K562 (cell line): ENCODE measurements around the gene PLPP7. TPM values are rescaled to one million over a fixed set of nuclear protein-coding genes. Genes with fewer than 3 reads are reported as not detected.

Experiments
- ATAC-seq: fragments of 200-7000 bp; cut with Tn5 transposase; 3 replicates; pipeline ENCODE4 v1.9.1; 2020; ENCODE audit warnings: moderate library complexity
- BruUV-seq: library from RNA; stranded (reverse); fragments of 400-500 nt; replicated peaks from 2 replicates; lab custom pipeline; 2021; lab: Mats Ljungman, UMichigan
- CTCF ChIA-PET: fragments of 300-600 bp; formaldehyde crosslinking; extraction: SDS; loops from one replicate; lab custom pipeline; 2021; ENCODE audit warnings: low intra/inter-chr PET ratio; lab: Yijun Ruan, JAX
- POLR2A ChIA-PET: fragments of 300-600, 350-650 bp; sonication (Branson Sonifier 250); formaldehyde crosslinking; extraction: SDS; loops from one replicate; lab custom pipeline; 2021; ENCODE audit warnings: antibody characterized with exemption, inconsistent platforms; lab: Yijun Ruan, JAX
- DNase-seq, 4 experiments: peaks; one replicate each; pipeline versions ENCODE4 v3.0.0 to v3.0.0-alpha.2; 2011 to 2018; ENCODE audit warnings: low spot score in 3 of 4, mixed read lengths in 3 of 4; ENCODE audit errors: extremely low read depth in 1 of 4
- FAIRE-seq: peaks from 2 replicates; lab custom pipeline; 2011; peaks lifted over from hg19 to GRCh38; lab: Jason Lieb, UNC
- H2AFZ ChIP-seq: 2 replicates; pipeline ENCODE4 v1.6.0; 2011; ENCODE audit warnings: low read depth, low read length, control low read depth, inconsistent platforms
- H3K27ac ChIP-seq: fragments of 200-600 bp; 3 replicates; pipeline ENCODE4 v1.8.0; 2011; ENCODE audit warnings: low read depth, mild to moderate bottlenecking, control low read depth, inconsistent platforms, low read length, moderate library complexity, mixed read lengths; ENCODE audit errors: extremely low read depth
- H3K27me3 ChIP-seq, 2 experiments: fragments of 300-600 bp in 1 of 2; 2 replicates in 1 of 2; 3 replicates in 1 of 2; pipeline versions ENCODE4 v1.6.0 to v1.8.0; 2011; ENCODE audit warnings: inconsistent platforms in 2 of 2, low read length in 2 of 2, mild to moderate bottlenecking in 1 of 2, mixed read lengths in 1 of 2, moderate library complexity in 1 of 2; ENCODE audit not compliant: control insufficient read depth in 2 of 2, insufficient read depth in 2 of 2
- H3K36me3 ChIP-seq: fragments of 300-600 bp; 3 replicates; pipeline ENCODE4 v1.8.0; 2011; ENCODE audit warnings: mild to moderate bottlenecking, low read length, inconsistent platforms; ENCODE audit not compliant: control insufficient read depth, insufficient read depth
- H3K4me1 ChIP-seq, 2 experiments: fragments of 200-600 bp in 1 of 2; replicated peaks in 1 of 2; 2 replicates in 1 of 2; 3 replicates in 1 of 2; pipeline versions ENCODE4 v1.5.1 to v1.8.0; 2011; ENCODE audit warnings: inconsistent platforms in 2 of 2, low read length in 2 of 2, mild to moderate bottlenecking in 1 of 2, mixed read lengths in 1 of 2, moderate library complexity in 1 of 2; ENCODE audit not compliant: control insufficient read depth in 2 of 2, insufficient read depth in 2 of 2
- H3K4me2 ChIP-seq: 2 replicates; pipeline ENCODE4 v1.6.1; 2011; ENCODE audit warnings: low read length, control low read depth, inconsistent platforms, mixed read lengths; ENCODE audit not compliant: insufficient read depth
- H3K4me3 ChIP-seq: fragments of 200-600 bp; sonication (generic), shearing (Covaris generic); 2 replicates; pipeline ENCODE4 v1.5.1; 2016; ENCODE audit warnings: control low read depth, inconsistent platforms
- H3K79me2 ChIP-seq: fragments of 200-600 bp; 3 replicates; pipeline ENCODE4 v1.8.0; 2011; ENCODE audit warnings: low read length, inconsistent platforms; ENCODE audit not compliant: control insufficient read depth, insufficient read depth
- H3K9ac ChIP-seq, 2 experiments: 2 replicates each; pipeline versions ENCODE4 v1.6.0 to v1.6.1; 2011; ENCODE audit warnings: low read depth in 2 of 2, low read length in 2 of 2, control low read depth in 1 of 2, inconsistent platforms in 1 of 2, mild to moderate bottlenecking in 1 of 2, mixed read lengths in 1 of 2; ENCODE audit not compliant: insufficient read depth in 1 of 2
- H3K9me1 ChIP-seq: one replicate; pipeline ENCODE4 v1.6.0; 2011; ENCODE audit warnings: inconsistent platforms, mild to moderate bottlenecking, low read length, moderate library complexity; ENCODE audit not compliant: control insufficient read depth, insufficient read depth
- H3K9me3 ChIP-seq: replicated peaks from 2 replicates; pipeline ENCODE4 v1.5.1; 2011; ENCODE audit warnings: low read depth, low read length, inconsistent platforms; ENCODE audit not compliant: control insufficient read depth, insufficient read depth
- H4K20me1 ChIP-seq: replicated peaks from 2 replicates; pipeline ENCODE4 v1.6.1; 2011; ENCODE audit warnings: low read length, inconsistent platforms, mixed read lengths; ENCODE audit not compliant: control insufficient read depth, insufficient read depth
- DACH1 ChIP-seq: fragments of 450-650 bp; IDR thresholded peaks from 2 replicates; pipeline ENCODE4 v1.6.1; 2018; ENCODE audit not compliant: partially characterized antibody
- DIDO1 ChIP-seq: fragments of 450-650 bp; IDR thresholded peaks from 2 replicates; pipeline ENCODE4 v1.6.1; 2016; ENCODE audit warnings: low read depth, missing biosample characterization, missing genetic modification characterization
- GABPB1 ChIP-seq: sonication (generic); formaldehyde crosslinking; IDR thresholded peaks from 2 replicates; pipeline ENCODE4 v1.8.0; 2022; ENCODE audit warnings: mild to moderate bottlenecking, missing genetic modification reagents
- GATAD2A ChIP-seq: fragments of 450-650 bp; IDR thresholded peaks from 2 replicates; pipeline ENCODE4 v1.6.1; 2017
- JUND ChIP-seq, 2 experiments: IDR thresholded peaks; 2 replicates in 1 of 2; 3 replicates in 1 of 2; pipeline ENCODE4 v1.6.1; 2011; ENCODE audit warnings: borderline replicate concordance in 2 of 2, low read depth in 2 of 2, low read length in 2 of 2, improper control_type of control experiment in 1 of 2, missing biosample characterization in 1 of 2, missing genetic modification characterization in 1 of 2, missing genetic modification reagents in 1 of 2
- POLR3G ChIP-seq: IDR thresholded peaks from 2 replicates; pipeline ENCODE4 v1.6.1; 2011; ENCODE audit not compliant: insufficient read length, insufficient replicate concordance; ENCODE audit errors: extremely low read depth
- RB1 ChIP-seq: fragments of 450-650 bp; IDR thresholded peaks from 2 replicates; pipeline ENCODE4 v1.6.1; 2017; ENCODE audit warnings: low read depth, mild to moderate bottlenecking
- SOX6 ChIP-seq: fragments of 450-650 bp; IDR thresholded peaks from 2 replicates; pipeline ENCODE4 v1.6.1; 2014; ENCODE audit warnings: mild to moderate bottlenecking
- YY1 ChIP-seq, 3 experiments: IDR thresholded peaks; 2 replicates each; pipeline ENCODE4 v1.6.1; 2011; ENCODE audit warnings: low read length in 2 of 3, mild to moderate bottlenecking in 2 of 3, moderate library complexity in 2 of 3, borderline replicate concordance in 1 of 3, control low read depth in 1 of 3, low read depth in 1 of 3; ENCODE audit not compliant: insufficient read depth in 3 of 3, insufficient replicate concordance in 2 of 3, control insufficient read depth in 1 of 3, insufficient read length in 1 of 3; ENCODE audit errors: extremely low read depth in 1 of 3
- ZBED1 ChIP-seq: IDR thresholded peaks from 2 replicates; pipeline ENCODE4 v1.6.1; 2014
- ZKSCAN1 ChIP-seq: fragments of 150-350 bp; IDR thresholded peaks from 2 replicates; pipeline ENCODE4 v1.6.1; 2016; ENCODE audit warnings: low read depth, low read length
- ZNF445 ChIP-seq: fragments of 250-450 bp; sonication (Bioruptor Pico); IDR thresholded peaks from 2 replicates; pipeline ENCODE4 v1.4.0; 2020; ENCODE audit warnings: low read depth, mild to moderate bottlenecking, moderate library complexity
- ZZZ3 ChIP-seq: fragments of 450-650 bp; IDR thresholded peaks from 2 replicates; pipeline ENCODE4 v1.6.1; 2016; ENCODE audit warnings: antibody characterized with exemption, mild to moderate bottlenecking, moderate library complexity
- WGBS: fragments of 100-300 bp; shearing (Covaris generic); methylation state at CpG from one replicate; pipeline ENCODE4 v1.1.6; 2016; ENCODE audit warnings: low coverage, mixed read lengths; ENCODE audit not compliant: insufficient coverage; ENCODE audit errors: missing lambda C conversion rate; 5-methylcytosine and 5-hydroxymethylcytosine counted together
- in situ Hi-C: fragments of 300-500 bp; cut with MboI; formaldehyde crosslinking; loops from 4 replicates; pipeline ENCODE4 v1.15.0; 2018; ENCODE audit warnings: inconsistent platforms, mixed read lengths
- intact Hi-C: fragments of 100-400 bp; cut with micrococcal nuclease; formaldehyde crosslinking; loops from 2 replicates; pipeline ENCODE4 v1.14.2; 2022
- polyA plus RNA-seq, 8 experiments: library from polyadenylated mRNA; depleted of rRNA in 4 of 8; stranded (reverse) in 5 of 8; unstranded in 3 of 8; fragments of >200 nt; fragmentation: Nextera tagmentation in 2 of 8; fragmentation: Illumina TruSeq in 1 of 8; extraction: Ambion mirVana in 2 of 8; extraction: Trizol in 1 of 8; gene quantifications; 2 replicates each; pipeline versions ENCODE4 v1.2.1 to v1.2.3, GENCODE V29; 2011 to 2014; ENCODE audit warnings: inconsistent platforms in 1 of 8, missing spikeins in 1 of 8
- total RNA-seq, 7 experiments: library from RNA; depleted of rRNA in 6 of 7; stranded (reverse); fragments of >200 nt in 6 of 7; fragmentation: Illumina TruSeq in 2 of 7; extraction: Trizol in 2 of 7; gene quantifications; 2 replicates each; pipeline versions ENCODE4 v1.2.1 to v1.2.3, GENCODE V29; 2011 to 2021; ENCODE audit warnings: low replicate concordance in 1 of 7
- TF ChIP-seq, protein P1 (sequence below): fragments of 450-650 bp; IDR thresholded peaks from 2 replicates; pipeline ENCODE4 v1.7.1; 2018; ENCODE audit warnings: mild to moderate bottlenecking, low read depth; ENCODE audit not compliant: partially characterized antibody
- TF ChIP-seq, protein P2 (sequence below): sonication (generic); formaldehyde crosslinking; IDR thresholded peaks from 2 replicates; pipeline ENCODE4 v1.9.0; 2022; ENCODE audit warnings: mild to moderate bottlenecking, missing genetic modification reagents
- TF ChIP-seq, protein P3 (sequence below), 2 experiments: fragments of 450-650 bp; IDR thresholded peaks; 2 replicates each; pipeline ENCODE4 v1.6.1; 2016

PLPP7 gene
- total and polyA plus RNA-seq, 9 of the 15 experiments (the other 6 are each of a cell fraction or from before 2014, with no cell fraction given): 0.09 to 0.93 (median 0.18) TPM; not detected in 4

DNA sequence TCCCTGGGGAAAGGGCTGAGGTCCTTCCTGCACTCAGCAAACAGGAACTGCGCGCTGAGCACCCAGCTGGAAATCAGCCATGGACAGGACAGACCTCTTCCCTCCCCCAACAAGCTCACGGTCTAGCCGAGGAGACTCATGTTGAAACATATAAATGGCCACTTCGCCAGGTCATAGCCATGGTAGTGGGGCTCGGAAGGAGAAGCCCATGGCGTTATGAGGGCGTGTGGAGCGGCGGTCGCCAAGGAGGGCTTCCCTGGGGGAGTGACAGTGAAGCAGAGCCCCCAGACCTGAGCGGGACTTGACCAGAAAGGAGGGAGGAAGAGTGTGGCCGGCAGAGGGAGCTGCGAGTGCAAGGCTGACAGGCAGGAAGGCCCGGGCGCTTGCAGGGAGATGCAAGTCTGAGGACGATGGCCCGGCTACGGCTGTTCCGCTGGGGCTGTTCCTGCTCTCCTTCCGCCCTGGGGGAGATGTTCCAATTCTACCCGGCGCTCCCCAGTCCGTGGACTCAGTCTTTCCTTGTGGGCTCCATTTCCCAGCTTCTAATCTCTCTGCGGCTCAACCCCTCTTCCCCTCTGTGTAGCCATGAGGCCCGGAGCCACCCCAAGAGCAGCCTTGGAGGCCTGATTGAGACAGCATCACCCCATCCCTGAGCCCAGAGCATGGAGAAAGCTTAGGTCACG, 60.5 kb downstream of the PLPP7 start:
- H3K4me2 ChIP-seq: peak overlapping the region; percentile 87
- no TSS peak for BruUV-seq
- H2AFZ ChIP-seq: peak overlapping the region; percentile 97
- 4% methylated on average over 24 of the region's 27 CpGs for WGBS
- H3K79me2 ChIP-seq: no peaks in the 10 kb centered on the region
- no peaks in the 10 kb centered on the region for H4K20me1 ChIP-seq
- ATAC-seq (peak; percentile 99), DNase-seq (peak; percentile 82 to 90 (median 86)), FAIRE-seq (peak; percentile 87)
- no peaks in the 10 kb centered on the region for H3K9me1 ChIP-seq
- CTCF ChIA-PET: interaction anchor here (0.7 to 1.9 kb wide), 6 partner anchors 42 to 390 kb away, joined by 3 to 12 read pairs (median 6); partner anchors contain the start of gene RAPGEF1
- POLR2A ChIA-PET: interaction anchor here (0.6 to 2.0 kb wide), 7 partner anchors 13 to 173 kb away, joined by 3 to 10 read pairs (median 4); no protein-coding TSS in a partner anchor
- no peak overlapping the region; the same call in 2 of the 3 replicates for H3K27ac ChIP-seq
- H3K27me3 ChIP-seq: no peaks in the 10 kb centered on the region
- peaks cover 3 to 25% of the 10 kb centered on the region in 2 experiments; a peak in 4 of 5 replicates for H3K4me1 ChIP-seq
- in situ Hi-C loops (loop anchor here (10.0 kb wide), 1 partner anchor 125 kb away; no protein-coding TSS in a partner anchor), intact Hi-C loops (loop anchor here (2.0 to 5.0 kb wide), 3 partner anchors 57 to 397 kb away; no protein-coding TSS in a partner anchor)
- H3K9me3 ChIP-seq: no peaks in the 10 kb centered on the region
- no peaks in the 10 kb centered on the region for H3K36me3 ChIP-seq
- H3K4me3 ChIP-seq: peak overlapping the region; percentile 29
- peak overlapping the region; percentile 62 to 88; a peak in 3 of 4 replicates for H3K9ac ChIP-seq
- TF ChIP-seq YY1 (IDR thresholded peaks at IDR 0.05; ENCODE audit: borderline replicate concordance in 1 of 3, control insufficient read depth in 1 of 3, extremely low read depth in 1 of 3, insufficient read depth in 3 of 3, insufficient read length in 1 of 3, insufficient replicate concordance in 2 of 3, low read depth in 1 of 3, low read length in 2 of 3) (peak in 1 of 3 experiments; percentile 38), GABPB1 (CRISPR knock-in tag) (0 out of 2 replicates have a peak, but pooled peaks have one; percentile 55), RB1 (peak; percentile 63), ZKSCAN1 (peak; percentile 18; the same call in 1 of the 2 replicates), JUND (IDR thresholded peaks at IDR 0.05; ENCODE audit: borderline replicate concordance, low read depth, low read length) (peak; percentile 31; the same call in 1 of the 2 replicates), JUND (tag; IDR thresholded peaks at IDR 0.05; ENCODE audit: borderline replicate concordance, low read depth, low read length) (peak; percentile 10; the same call in 1 of the 3 replicates), SOX6 (0 out of 2 replicates have a peak, but pooled peaks have one; percentile 24), ZBED1 (no peak), DIDO1 (tag) (no peak), ZZZ3 (0 out of 2 replicates have a peak, but pooled peaks have one; percentile 36), POLR3G (no peak), DACH1 (no peak), ZNF445 (no peak), GATAD2A (peak; percentile 17; the same call in 1 of the 2 replicates)
- TF ChIP-seq, protein P1, sequence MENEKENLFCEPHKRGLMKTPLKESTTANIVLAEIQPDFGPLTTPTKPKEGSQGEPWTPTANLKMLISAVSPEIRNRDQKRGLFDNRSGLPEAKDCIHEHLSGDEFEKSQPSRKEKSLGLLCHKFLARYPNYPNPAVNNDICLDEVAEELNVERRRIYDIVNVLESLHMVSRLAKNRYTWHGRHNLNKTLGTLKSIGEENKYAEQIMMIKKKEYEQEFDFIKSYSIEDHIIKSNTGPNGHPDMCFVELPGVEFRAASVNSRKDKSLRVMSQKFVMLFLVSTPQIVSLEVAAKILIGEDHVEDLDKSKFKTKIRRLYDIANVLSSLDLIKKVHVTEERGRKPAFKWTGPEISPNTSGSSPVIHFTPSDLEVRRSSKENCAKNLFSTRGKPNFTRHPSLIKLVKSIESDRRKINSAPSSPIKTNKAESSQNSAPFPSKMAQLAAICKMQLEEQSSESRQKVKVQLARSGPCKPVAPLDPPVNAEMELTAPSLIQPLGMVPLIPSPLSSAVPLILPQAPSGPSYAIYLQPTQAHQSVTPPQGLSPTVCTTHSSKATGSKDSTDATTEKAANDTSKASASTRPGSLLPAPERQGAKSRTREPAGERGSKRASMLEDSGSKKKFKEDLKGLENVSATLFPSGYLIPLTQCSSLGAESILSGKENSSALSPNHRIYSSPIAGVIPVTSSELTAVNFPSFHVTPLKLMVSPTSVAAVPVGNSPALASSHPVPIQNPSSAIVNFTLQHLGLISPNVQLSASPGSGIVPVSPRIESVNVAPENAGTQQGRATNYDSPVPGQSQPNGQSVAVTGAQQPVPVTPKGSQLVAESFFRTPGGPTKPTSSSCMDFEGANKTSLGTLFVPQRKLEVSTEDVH: peak; percentile 30
- TF ChIP-seq, protein P2, sequence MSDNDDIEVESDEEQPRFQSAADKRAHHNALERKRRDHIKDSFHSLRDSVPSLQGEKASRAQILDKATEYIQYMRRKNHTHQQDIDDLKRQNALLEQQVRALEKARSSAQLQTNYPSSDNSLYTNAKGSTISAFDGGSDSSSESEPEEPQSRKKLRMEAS (CRISPR knock-in tag): no peak; the same call in 1 of the 2 replicates
- TF ChIP-seq, protein P3, sequence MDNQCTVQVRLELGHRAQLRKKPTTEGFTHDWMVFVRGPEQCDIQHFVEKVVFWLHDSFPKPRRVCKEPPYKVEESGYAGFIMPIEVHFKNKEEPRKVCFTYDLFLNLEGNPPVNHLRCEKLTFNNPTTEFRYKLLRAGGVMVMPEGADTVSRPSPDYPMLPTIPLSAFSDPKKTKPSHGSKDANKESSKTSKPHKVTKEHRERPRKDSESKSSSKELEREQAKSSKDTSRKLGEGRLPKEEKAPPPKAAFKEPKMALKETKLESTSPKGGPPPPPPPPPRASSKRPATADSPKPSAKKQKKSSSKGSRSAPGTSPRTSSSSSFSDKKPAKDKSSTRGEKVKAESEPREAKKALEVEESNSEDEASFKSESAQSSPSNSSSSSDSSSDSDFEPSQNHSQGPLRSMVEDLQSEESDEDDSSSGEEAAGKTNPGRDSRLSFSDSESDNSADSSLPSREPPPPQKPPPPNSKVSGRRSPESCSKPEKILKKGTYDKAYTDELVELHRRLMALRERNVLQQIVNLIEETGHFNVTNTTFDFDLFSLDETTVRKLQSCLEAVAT (IDR thresholded peaks at IDR 0.05): 0 out of 4 replicates have a peak, but pooled peaks of 1 of the 2 experiments have one; percentile 17
